Central memory CD8-positive, alpha-beta T cell (primary cell): Measurements from ENCODE around the gene MBTD1.
A peak's percentile ranks its signal among the peaks of the same experiment; 100 is the strongest.

ENCODE experiments used
- ATAC-seq: fragments of 150-1000 bp; cut with Tn5 transposase; replicated peaks from 2 replicates; pipeline ENCODE4 v1.10.0; 2022; ENCODE audit warnings: mild to moderate bottlenecking, moderate FRiP score, moderate number of reproducible peaks; ENCODE audit not compliant: poor library complexity, severe bottlenecking; ENCODE audit errors: extremely low read depth
- DNase-seq, 2 donors: peaks; one replicate each; pipeline ENCODE4 v3.0.0; 2021; ENCODE audit warnings: low spot score in 2 of 2
- H3K27ac Mint-ChIP-seq: one replicate; pipeline ENCODE4 v1.8.0; 2022; ENCODE audit warnings: low read depth, mild to moderate bottlenecking, moderate library complexity, mixed read lengths
- H3K27me3 Mint-ChIP-seq: one replicate; pipeline ENCODE4 v1.8.0; 2022; ENCODE audit warnings: mixed read lengths
- H3K36me3 Mint-ChIP-seq: one replicate; pipeline ENCODE4 v1.8.0; 2022; ENCODE audit warnings: mild to moderate bottlenecking, moderate library complexity, mixed read lengths; ENCODE audit not compliant: insufficient read depth
- H3K4me1 Mint-ChIP-seq: one replicate; pipeline ENCODE4 v1.8.0; 2022; ENCODE audit warnings: mixed read lengths
- H3K4me3 Mint-ChIP-seq: one replicate; pipeline ENCODE4 v1.8.0; 2022; ENCODE audit warnings: mild to moderate bottlenecking, moderate library complexity, mixed read lengths
- H3K9me3 Mint-ChIP-seq: one replicate; pipeline ENCODE4 v1.8.0; 2022; ENCODE audit warnings: mixed read lengths

MBTD1 gene

GRCh38 chr17:51166987-51167931, 92.6 kb downstream of the MBTD1 start:
- ATAC-seq = peak; percentile 67
- no peaks in the 10 kb centered on the region for H3K27me3 Mint-ChIP-seq
- H3K27ac Mint-ChIP-seq = peak overlapping the region; percentile 44
- H3K9me3 Mint-ChIP-seq = no peaks in the 10 kb centered on the region
- H3K4me3 Mint-ChIP-seq = peak overlapping the region; percentile 90
- H3K36me3 Mint-ChIP-seq = peaks cover 31% of the 10 kb centered on the region
- peak; percentile 37 for DNase-seq
- H3K4me1 Mint-ChIP-seq = peaks cover 20% of the 10 kb centered on the region

- peak in 1 of 2 donors; percentile 38 for DNase-seq
- Mint-ChIP-seq H3K4me3 (peak within 1 kb of the TSS; percentile 90), H3K27me3 (no peaks in the 10 kb centered on the region), H3K4me1 (peaks cover 20% of the 10 kb centered on the region), H3K36me3 (peaks cover 29% of the 10 kb centered on the region), H3K27ac (peak within 1 kb of the TSS; percentile 97), H3K9me3 (no peaks in the 10 kb centered on the region)
- peak; percentile 76 for ATAC-seq
These were observed 93.5 kb downstream of the MBTD1 start, which contains the start of gene NME2 for GRCh38 chr17:51166198-51166986. TSS of gene NME2 (plus strand) at chr17:51166411. CDS start at chr17:51166831, 420 bp downstream.

- peaks cover 20% of the 10 kb centered on the region for H3K4me1 Mint-ChIP-seq
- peak overlapping the region; percentile 97 for H3K27ac Mint-ChIP-seq
- H3K36me3 Mint-ChIP-seq = peaks cover 31% of the 10 kb centered on the region
- H3K4me3 Mint-ChIP-seq = peak overlapping the region; percentile 90
- DNase-seq (no peak), ATAC-seq (peak; percentile 21)
- no peaks in the 10 kb centered on the region for H3K27me3 Mint-ChIP-seq
- H3K9me3 Mint-ChIP-seq = no peaks in the 10 kb centered on the region
These were observed 94.1 kb downstream of the MBTD1 start for GRCh38 chr17:51165680-51166197.

GRCh38 chr17:51164911-51165679, 94.8 kb downstream of the MBTD1 start:
- Mint-ChIP-seq H3K27ac (peak overlapping the region; percentile 97), H3K36me3 (peaks cover 29% of the 10 kb centered on the region), H3K9me3 (no peaks in the 10 kb centered on the region), H3K27me3 (no peaks in the 10 kb centered on the region), H3K4me1 (peaks cover 20% of the 10 kb centered on the region), H3K4me3 (peak overlapping the region; percentile 90)
- DNase-seq (no peak), ATAC-seq (no peak)

GRCh38 chr17:51161541-51161940, 98.3 kb downstream of the MBTD1 start:
- H3K27ac Mint-ChIP-seq = no peak overlapping the region
- no peaks in the 10 kb centered on the region for H3K9me3 Mint-ChIP-seq
- no peak for ATAC-seq
- no peaks in the 10 kb centered on the region for H3K27me3 Mint-ChIP-seq
- peaks cover 8% of the 10 kb centered on the region for H3K36me3 Mint-ChIP-seq
- DNase-seq = no peak
- peaks cover 10% of the 10 kb centered on the region for H3K4me1 Mint-ChIP-seq
- no peak overlapping the region for H3K4me3 Mint-ChIP-seq

GRCh38 chr17:51159604-51160003, 100.2 kb downstream of the MBTD1 start:
- H3K27ac Mint-ChIP-seq = no peak overlapping the region
- no peaks in the 10 kb centered on the region for H3K27me3 Mint-ChIP-seq
- ATAC-seq (no peak), DNase-seq (no peak)
- H3K36me3 Mint-ChIP-seq = peaks cover 2% of the 10 kb centered on the region
- H3K4me3 Mint-ChIP-seq = no peak overlapping the region
- H3K9me3 Mint-ChIP-seq = no peaks in the 10 kb centered on the region
- H3K4me1 Mint-ChIP-seq = no peaks in the 10 kb centered on the region

GRCh38 chr17:51155416-51155815, 104.4 kb downstream of the MBTD1 start:
- H3K36me3 Mint-ChIP-seq = no peaks in the 10 kb centered on the region
- H3K27ac Mint-ChIP-seq = no peak overlapping the region
- no peak overlapping the region for H3K4me3 Mint-ChIP-seq
- ATAC-seq = no peak
- H3K4me1 Mint-ChIP-seq = no peaks in the 10 kb centered on the region
- no peaks in the 10 kb centered on the region for H3K9me3 Mint-ChIP-seq
- DNase-seq = no peak
- no peaks in the 10 kb centered on the region for H3K27me3 Mint-ChIP-seq

- H3K36me3 Mint-ChIP-seq = no peaks in the 10 kb centered on the region
- H3K4me3 Mint-ChIP-seq = no peak overlapping the region
- H3K9me3 Mint-ChIP-seq = no peaks in the 10 kb centered on the region
- no peak overlapping the region for H3K27ac Mint-ChIP-seq
- DNase-seq (no peak), ATAC-seq (no peak)
- no peaks in the 10 kb centered on the region for H3K4me1 Mint-ChIP-seq
- H3K27me3 Mint-ChIP-seq = no peaks in the 10 kb centered on the region
These were observed 105.7 kb downstream of the MBTD1 start for GRCh38 chr17:51154176-51154575.

- Mint-ChIP-seq H3K27me3 (no peaks in the 10 kb centered on the region), H3K9me3 (no peaks in the 10 kb centered on the region), H3K4me3 (no peak within 1 kb of the TSS), H3K36me3 (no peaks in the 10 kb centered on the region), H3K27ac (no peak within 1 kb of the TSS), H3K4me1 (no peaks in the 10 kb centered on the region)
- DNase-seq = peak; percentile 97
- peak; percentile 99 for ATAC-seq
These were observed 106.4 kb downstream of the MBTD1 start, which contains the start of gene NME1 for GRCh38 chr17:51153210-51154072. TSS of gene NME1 (plus strand) at chr17:51153559. CDS start at chr17:51155655, 2,096 bp downstream.

GRCh38 chr17:51152766-51153209, 107.1 kb downstream of the MBTD1 start:
- no peak for ATAC-seq
- no peak overlapping the region for H3K4me3 Mint-ChIP-seq
- H3K36me3 Mint-ChIP-seq = no peaks in the 10 kb centered on the region
- H3K4me1 Mint-ChIP-seq = no peaks in the 10 kb centered on the region
- DNase-seq = no peak
- no peaks in the 10 kb centered on the region for H3K27me3 Mint-ChIP-seq
- H3K27ac Mint-ChIP-seq = no peak overlapping the region
- no peaks in the 10 kb centered on the region for H3K9me3 Mint-ChIP-seq

GRCh38 chr17:51150932-51151331, 108.9 kb downstream of the MBTD1 start:
- Mint-ChIP-seq H3K4me3 (no peak overlapping the region), H3K9me3 (no peaks in the 10 kb centered on the region), H3K4me1 (no peaks in the 10 kb centered on the region), H3K36me3 (no peaks in the 10 kb centered on the region), H3K27me3 (no peaks in the 10 kb centered on the region), H3K27ac (no peak overlapping the region)
- DNase-seq (no peak), ATAC-seq (no peak)
